K562 (cell line): Measurements from ENCODE around the gene TUBB4B. TPM values are rescaled to one million over a fixed set of nuclear protein-coding genes. Genes with fewer than 3 reads are reported as not detected.
A peak's percentile ranks its signal among the peaks of the same experiment; 100 is the strongest.

Experiments
- ATAC-seq: fragments of 200-7000 bp; cut with Tn5 transposase; 3 replicates; pipeline ENCODE4 v1.9.1; 2020; ENCODE audit warnings: moderate library complexity
- Bru-seq: library from RNA; stranded (reverse); fragments of 400-500 nt; gene quantifications from one replicate; lab custom pipeline; 2021; lab: Mats Ljungman, UMichigan
- BruChase-seq, 2 experiments: library from RNA; stranded (reverse); fragments of 400-500 nt; gene quantifications; one replicate each; lab custom pipeline; 2021; lab: Mats Ljungman, UMichigan
- BruUV-seq: library from RNA; stranded (reverse); fragments of 400-500 nt; replicated peaks from 2 replicates; lab custom pipeline; 2021; lab: Mats Ljungman, UMichigan
- CTCF ChIA-PET: fragments of 300-600 bp; formaldehyde crosslinking; extraction: SDS; loops from one replicate; lab custom pipeline; 2021; ENCODE audit warnings: low intra/inter-chr PET ratio; lab: Yijun Ruan, JAX
- POLR2A ChIA-PET: fragments of 300-600, 350-650 bp; sonication (Branson Sonifier 250); formaldehyde crosslinking; extraction: SDS; loops from one replicate; lab custom pipeline; 2021; ENCODE audit warnings: antibody characterized with exemption, inconsistent platforms; lab: Yijun Ruan, JAX
- DNase-seq, 4 experiments: peaks; one replicate each; pipeline versions ENCODE4 v3.0.0 to v3.0.0-alpha.2; 2011 to 2018; ENCODE audit warnings: low spot score in 3 of 4, mixed read lengths in 3 of 4; ENCODE audit errors: extremely low read depth in 1 of 4
- FAIRE-seq: peaks from 2 replicates; lab custom pipeline; 2011; peaks lifted over from hg19 to GRCh38; lab: Jason Lieb, UNC
- H2AFZ ChIP-seq: 2 replicates; pipeline ENCODE4 v1.6.0; 2011; ENCODE audit warnings: low read depth, low read length, control low read depth, inconsistent platforms
- H3K27ac ChIP-seq: fragments of 200-600 bp; 3 replicates; pipeline ENCODE4 v1.8.0; 2011; ENCODE audit warnings: low read depth, mild to moderate bottlenecking, control low read depth, inconsistent platforms, low read length, moderate library complexity, mixed read lengths; ENCODE audit errors: extremely low read depth
- H3K27me3 ChIP-seq, 2 experiments: fragments of 300-600 bp in 1 of 2; 2 replicates in 1 of 2; 3 replicates in 1 of 2; pipeline versions ENCODE4 v1.6.0 to v1.8.0; 2011; ENCODE audit warnings: inconsistent platforms in 2 of 2, low read length in 2 of 2, mild to moderate bottlenecking in 1 of 2, mixed read lengths in 1 of 2, moderate library complexity in 1 of 2; ENCODE audit not compliant: control insufficient read depth in 2 of 2, insufficient read depth in 2 of 2
- H3K36me3 ChIP-seq: fragments of 300-600 bp; 3 replicates; pipeline ENCODE4 v1.8.0; 2011; ENCODE audit warnings: mild to moderate bottlenecking, low read length, inconsistent platforms; ENCODE audit not compliant: control insufficient read depth, insufficient read depth
- H3K4me1 ChIP-seq, 2 experiments: fragments of 200-600 bp in 1 of 2; replicated peaks in 1 of 2; 2 replicates in 1 of 2; 3 replicates in 1 of 2; pipeline versions ENCODE4 v1.5.1 to v1.8.0; 2011; ENCODE audit warnings: inconsistent platforms in 2 of 2, low read length in 2 of 2, mild to moderate bottlenecking in 1 of 2, mixed read lengths in 1 of 2, moderate library complexity in 1 of 2; ENCODE audit not compliant: control insufficient read depth in 2 of 2, insufficient read depth in 2 of 2
- H3K4me2 ChIP-seq: 2 replicates; pipeline ENCODE4 v1.6.1; 2011; ENCODE audit warnings: low read length, control low read depth, inconsistent platforms, mixed read lengths; ENCODE audit not compliant: insufficient read depth
- H3K4me3 ChIP-seq: fragments of 200-600 bp; sonication (generic), shearing (Covaris generic); 2 replicates; pipeline ENCODE4 v1.5.1; 2016; ENCODE audit warnings: control low read depth, inconsistent platforms
- H3K79me2 ChIP-seq: fragments of 200-600 bp; 3 replicates; pipeline ENCODE4 v1.8.0; 2011; ENCODE audit warnings: low read length, inconsistent platforms; ENCODE audit not compliant: control insufficient read depth, insufficient read depth
- H3K9ac ChIP-seq, 2 experiments: 2 replicates each; pipeline versions ENCODE4 v1.6.0 to v1.6.1; 2011; ENCODE audit warnings: low read depth in 2 of 2, low read length in 2 of 2, control low read depth in 1 of 2, inconsistent platforms in 1 of 2, mild to moderate bottlenecking in 1 of 2, mixed read lengths in 1 of 2; ENCODE audit not compliant: insufficient read depth in 1 of 2
- H3K9me1 ChIP-seq: one replicate; pipeline ENCODE4 v1.6.0; 2011; ENCODE audit warnings: inconsistent platforms, mild to moderate bottlenecking, low read length, moderate library complexity; ENCODE audit not compliant: control insufficient read depth, insufficient read depth
- H3K9me3 ChIP-seq: replicated peaks from 2 replicates; pipeline ENCODE4 v1.5.1; 2011; ENCODE audit warnings: low read depth, low read length, inconsistent platforms; ENCODE audit not compliant: control insufficient read depth, insufficient read depth
- H4K20me1 ChIP-seq: replicated peaks from 2 replicates; pipeline ENCODE4 v1.6.1; 2011; ENCODE audit warnings: low read length, inconsistent platforms, mixed read lengths; ENCODE audit not compliant: control insufficient read depth, insufficient read depth
- CC2D1A ChIP-seq: fragments of 450-650 bp; IDR thresholded peaks from 2 replicates; pipeline ENCODE4 v1.6.1; 2017; ENCODE audit warnings: mild to moderate bottlenecking
- ESRRA ChIP-seq: fragments of 450-650 bp; IDR thresholded peaks from 2 replicates; pipeline ENCODE4 v1.6.1; 2014; ENCODE audit warnings: low read depth, mild to moderate bottlenecking, moderate library complexity, borderline replicate concordance
- OTX1 ChIP-seq: fragments of 450-650 bp; formaldehyde crosslinking; IDR thresholded peaks from 2 replicates; pipeline ENCODE4 v1.4.0; 2022; ENCODE audit warnings: mild to moderate bottlenecking
- RBM14 ChIP-seq: fragments of 200-400 bp; formaldehyde crosslinking; IDR thresholded peaks from 2 replicates; pipeline ENCODE4 v1.6.1; 2018; ENCODE audit warnings: low read depth, mild to moderate bottlenecking, low read length, moderate library complexity, borderline replicate concordance; ENCODE audit not compliant: insufficient read depth
- TEAD2 ChIP-seq: fragments of 450-650 bp; IDR thresholded peaks from 2 replicates; pipeline ENCODE4 v1.6.1; 2016; ENCODE audit warnings: missing genetic modification characterization, control low read depth, missing compliant biosample characterization
- THAP12 ChIP-seq: fragments of 250-450 bp; sonication (Bioruptor Pico); IDR thresholded peaks from 2 replicates; pipeline ENCODE4 v1.9.0; 2021; ENCODE audit warnings: mild to moderate bottlenecking, inconsistent platforms
- ZBTB1 ChIP-seq: sonication (generic); formaldehyde crosslinking; IDR thresholded peaks from 2 replicates; pipeline ENCODE4 v1.8.1; 2023; ENCODE audit warnings: missing genetic modification reagents, low read depth, mild to moderate bottlenecking, borderline replicate concordance
- ZNF143 ChIP-seq: sonication (generic); formaldehyde crosslinking; IDR thresholded peaks from 2 replicates; pipeline ENCODE4 v1.9.0; 2022; ENCODE audit warnings: mild to moderate bottlenecking, missing genetic modification reagents
- ZNF639 ChIP-seq, 2 experiments: fragments of 200-800 bp in 1 of 2; sonication (Bioruptor generic) in 1 of 2; sonication (generic) in 1 of 2; formaldehyde crosslinking in 1 of 2; IDR thresholded peaks in 1 of 2; conservative IDR thresholded peaks in 1 of 2; 2 replicates each; pipeline versions ENCODE4 v1.5.0 to v1.6.1; 2016 to 2020; ENCODE audit warnings: missing compliant biosample characterization in 1 of 2, missing genetic modification characterization in 1 of 2, missing genetic modification reagents in 1 of 2
- WGBS: fragments of 100-300 bp; shearing (Covaris generic); methylation state at CpG from one replicate; pipeline ENCODE4 v1.1.6; 2016; ENCODE audit warnings: low coverage, mixed read lengths; ENCODE audit not compliant: insufficient coverage; ENCODE audit errors: missing lambda C conversion rate; 5-methylcytosine and 5-hydroxymethylcytosine counted together
- in situ Hi-C: fragments of 300-500 bp; cut with MboI; formaldehyde crosslinking; loops from 4 replicates; pipeline ENCODE4 v1.15.0; 2018; ENCODE audit warnings: inconsistent platforms, mixed read lengths
- intact Hi-C: fragments of 100-400 bp; cut with micrococcal nuclease; formaldehyde crosslinking; loops from 2 replicates; pipeline ENCODE4 v1.14.2; 2022
- long read RNA-seq, 3 experiments: library from polyadenylated mRNA in 2 of 3; library from RNA in 1 of 3; unstranded in 2 of 3; stranded (forward) in 1 of 3; transcript quantifications; one replicate each; pipeline ENCODE4 v2.0.0, GENCODE V29; 2019 to 2022
- polyA minus RNA-seq, 3 experiments: library from RNA; depleted of rRNA, polyadenylated mRNA; stranded (reverse); fragments of >200 nt; gene quantifications; 2 replicates each; pipeline ENCODE4 v1.2.3, GENCODE V29; 2011
- polyA plus RNA-seq, 8 experiments: library from polyadenylated mRNA; depleted of rRNA in 4 of 8; stranded (reverse) in 5 of 8; unstranded in 3 of 8; fragments of >200 nt; fragmentation: Nextera tagmentation in 2 of 8; fragmentation: Illumina TruSeq in 1 of 8; extraction: Ambion mirVana in 2 of 8; extraction: Trizol in 1 of 8; gene quantifications; 2 replicates each; pipeline versions ENCODE4 v1.2.1 to v1.2.3, GENCODE V29; 2011 to 2014; ENCODE audit warnings: inconsistent platforms in 1 of 8, missing spikeins in 1 of 8
- total RNA-seq, 7 experiments: library from RNA; depleted of rRNA in 6 of 7; stranded (reverse); fragments of >200 nt in 6 of 7; fragmentation: Illumina TruSeq in 2 of 7; extraction: Trizol in 2 of 7; gene quantifications; 2 replicates each; pipeline versions ENCODE4 v1.2.1 to v1.2.3, GENCODE V29; 2011 to 2021; ENCODE audit warnings: low replicate concordance in 1 of 7

Gene TUBB4B
- 122 and 317 TPM in 2 replicates for total RNA-seq (2011; cell fraction: chromatin; rRNA removed; ENCODE audit: low replicate concordance)
- total RNA-seq (2011; cell fraction: nucleolus; rRNA removed), result 269 and 300 TPM in 2 replicates
- 142 and 195 TPM in 2 replicates for total RNA-seq (2011; cell fraction: nucleoplasm; rRNA removed)
- total RNA-seq (2014; rRNA removed) (264 and 325 TPM in 2 replicates), total RNA-seq (2014; rRNA removed; fragmentation: Illumina TruSeq; extraction: Trizol) (86.3 and 117 TPM in 2 replicates), total RNA-seq (2015; rRNA removed; fragmentation: Illumina TruSeq; extraction: Trizol) (287 and 291 TPM in 2 replicates), total RNA-seq (2021) (425 and 437 TPM in 2 replicates), polyA plus RNA-seq (2011; rRNA removed) (268 and 271 TPM in 2 replicates), polyA plus RNA-seq (2014; fragmentation: Illumina TruSeq; extraction: Trizol) (393 and 490 TPM in 2 replicates), polyA plus RNA-seq (2014; fragmentation: Nextera tagmentation; extraction: Ambion mirVana) (10 to 100 TPM; 24.1 to 51.3 TPM), polyA plus RNA-seq (2014; rRNA removed) (426 and 443 TPM in 2 replicates), polyA minus RNA-seq (2011; rRNA and poly(A)+ RNA removed) (130 and 204 TPM in 2 replicates), Bru-seq, nascent RNA (percentile 98 among the genes with signal in this experiment), BruChase-seq, experiment 1, labeled RNA remaining after a 2-hour chase (percentile 99 among the genes with signal in this experiment), BruChase-seq, experiment 2, labeled RNA remaining after a 6-hour chase (percentile 99 among the genes with signal in this experiment)
- 337 and 660 TPM in 2 replicates for polyA plus RNA-seq (2011; cell fraction: cytosol; rRNA removed)
- polyA plus RNA-seq (2011; cell fraction: nucleus; rRNA removed), result 333 and 371 TPM in 2 replicates
- 429 and 432 TPM in 2 replicates for polyA plus RNA-seq (2012)
- polyA minus RNA-seq (2011; cell fraction: cytosol; rRNA and poly(A)+ RNA removed), result 222 and 247 TPM in 2 replicates
- polyA minus RNA-seq (2011; cell fraction: nucleus; rRNA and poly(A)+ RNA removed), result 108 and 161 TPM in 2 replicates
- long read RNA-seq, experiment 1, transcript TUBB4B-201 (4 exons, 1,637 nt), result major isoform, 325 of 3,111 reads
- long read RNA-seq, experiment 1, partial matches to known transcripts, result 2,781 of 3,111 reads
- long read RNA-seq, experiment 1, other reads (novel, unspliced or antisense), result 5 of 3,111 reads
- long read RNA-seq, experiment 2, transcript TUBB4B-201 (4 exons, 1,637 nt), result major isoform, 583 of 713 reads
- long read RNA-seq, experiment 2, partial matches to known transcripts, result 29 of 713 reads
- long read RNA-seq, experiment 2, other reads (novel, unspliced or antisense), result 98 of 713 reads
- long read RNA-seq, experiment 3, transcript TUBB4B-201 (4 exons, 1,637 nt), result major isoform, 570 of 632 reads
- long read RNA-seq, experiment 3, partial matches to known transcripts, result 53 of 632 reads
- long read RNA-seq, experiment 3, other reads (novel, unspliced or antisense), result 9 of 632 reads

GRCh38 chr9:137240841-137241489, at the start of gene TUBB4B:
TSS of gene TUBB4B (plus strand) at chr9:137241287. CDS start at chr9:137241361, 74 bp downstream.
- H3K27me3 ChIP-seq, result no peaks in the 10 kb centered on the region
- FAIRE-seq, result peak; percentile 100
- peak; percentile 81; the same call in 1 of the 2 replicates for TF ChIP-seq CC2D1A
- TF ChIP-seq RBM14, result peak; percentile 94; the same call in 1 of the 2 replicates
- TF ChIP-seq THAP12 (CRISPR knock-in tag), result peak; percentile 96
- 0 out of 4 replicates have a peak, but pooled peaks of 1 of the 2 experiments have one; percentile 2 for TF ChIP-seq ZNF639 (CRISPR knock-in tag; conservative IDR thresholded peaks at IDR 0.05 in 1 of 2, IDR thresholded peaks at IDR 0.05 in 1 of 2)
- TF ChIP-seq TEAD2 (tag), result no peak
- TF ChIP-seq OTX1, result peak; percentile 82; the same call in 1 of the 2 replicates
- TF ChIP-seq ESRRA, result peak; percentile 26; the same call in 1 of the 2 replicates
- TF ChIP-seq ZNF143 (CRISPR knock-in tag), result no peak
- TF ChIP-seq ZBTB1 (CRISPR knock-in tag), result peak; percentile 82; the same call in 1 of the 2 replicates

More at GRCh38 chr9:137240841-137241489, at the start of gene TUBB4B:
- peak within 1 kb of the TSS; percentile 96 for H3K4me3 ChIP-seq
- ChIA-PET POLR2A (interaction anchor here (0.6 to 6.5 kb wide), 46 partner anchors 9 to 488 kb away, joined by 3 to 221 read pairs (median 4); partner anchors contain the start of genes ANAPC2, DPP7, MAN1B1 and NELFB), CTCF (no interaction called here)
- peaks cover 30% of the 10 kb centered on the region for H4K20me1 ChIP-seq
- H2AFZ ChIP-seq, result peak within 1 kb of the TSS; percentile 85
- peaks cover 33 to 91% of the 10 kb centered on the region in 2 experiments for H3K4me1 ChIP-seq
- ATAC-seq (peak; percentile 80), DNase-seq (peak; percentile 88 to 100 (median 94))
- peak within 1 kb of the TSS; percentile 98 for H3K27ac ChIP-seq
- H3K36me3 ChIP-seq, result peaks cover 30% of the 10 kb centered on the region
- peak within 1 kb of the TSS; percentile 88 to 100 for H3K9ac ChIP-seq
- in situ Hi-C loops, result loop anchor here (25.0 kb wide), 1 partner anchor 454 kb away; the partner anchor contains the start of genes CCDC183 and TMEM141
- H3K4me2 ChIP-seq, result peak within 1 kb of the TSS; percentile 95
- H3K79me2 ChIP-seq, result peaks cover 57% of the 10 kb centered on the region
- intact Hi-C loops, result loop anchor here (1.0 to 10.0 kb wide), 4 partner anchors 14 to 456 kb away; partner anchors contain the start of genes NELFB, NRARP and TOR4A
- H3K9me3 ChIP-seq, result no peaks in the 10 kb centered on the region
- 0% methylated on average over 45 of the region's 67 CpGs for WGBS
- BruUV-seq, result no TSS peak
- peaks cover 4% of the 10 kb centered on the region for H3K9me1 ChIP-seq
